Panc1 (cell line): ENCODE measurements around the gene P2RX3. TPM values are rescaled to one million over a fixed set of nuclear protein-coding genes. Genes with fewer than 3 reads are reported as not detected.
A peak's percentile ranks its signal among the peaks of the same experiment; 100 is the strongest.

Source experiments
- ATAC-seq: fragments of 200-7000 bp; cut with Tn5 transposase; 2 replicates; pipeline ENCODE4 v1.9.1; 2020; ENCODE audit warnings: mild to moderate bottlenecking, moderate library complexity
- BruUV-seq: library from RNA; stranded (reverse); fragments of 400-500 nt; replicated peaks from 2 replicates; lab custom pipeline; 2021; lab: Mats Ljungman, UMichigan
- CTCF ChIA-PET: fragments of 300-600 bp; sonication (Branson Sonifier 250); formaldehyde crosslinking; loops from one replicate; lab custom pipeline; 2022; ENCODE audit warnings: antibody characterized with exemption; lab: Charles Lee
- POLR2A ChIA-PET: fragments of 300-600 bp; sonication (Branson Sonifier 250); formaldehyde crosslinking; loops from one replicate; lab custom pipeline; 2022; ENCODE audit warnings: antibody characterized with exemption; lab: Charles Lee
- DNase-seq: peaks from one replicate; pipeline ENCODE4 v3.0.0-alpha.2; 2010; ENCODE audit warnings: low read depth, low spot score
- H3K27ac ChIP-seq: 2 replicates; pipeline ENCODE4 v1.5.1; 2011; ENCODE audit warnings: mild to moderate bottlenecking, low read length, inconsistent platforms
- H3K27me3 ChIP-seq: fragments of 200-500 bp; sonication (Bioruptor generic); 2 replicates; pipeline ENCODE4 v1.6.0; 2014; ENCODE audit warnings: low read length, inconsistent platforms; ENCODE audit not compliant: control insufficient read depth, insufficient read depth
- H3K36me3 ChIP-seq: fragments of 200-500 bp; sonication (Bioruptor generic); 2 replicates; pipeline ENCODE4 v1.5.1; 2014; ENCODE audit warnings: inconsistent platforms, mild to moderate bottlenecking, low read length, moderate library complexity; ENCODE audit not compliant: control insufficient read depth, insufficient read depth
- H3K4me1 ChIP-seq: 2 replicates; pipeline ENCODE4 v1.5.1; 2011; ENCODE audit warnings: inconsistent platforms, mild to moderate bottlenecking, low read length, moderate library complexity; ENCODE audit not compliant: control insufficient read depth, insufficient read depth
- H3K4me3 ChIP-seq, 2 experiments: 2 replicates each; pipeline ENCODE4 v1.5.1; 2011 to 2012; ENCODE audit warnings: low read depth in 2 of 2, low read length in 2 of 2, mild to moderate bottlenecking in 2 of 2, inconsistent platforms in 1 of 2, moderate library complexity in 1 of 2
- H3K9me3 ChIP-seq: fragments of 200-500 bp; sonication (Bioruptor generic); 2 replicates; pipeline ENCODE4 v1.5.1; 2014; ENCODE audit warnings: low read depth, mild to moderate bottlenecking, inconsistent platforms, low read length, moderate library complexity; ENCODE audit not compliant: control insufficient read depth, insufficient read depth
- POLR2AphosphoS5 ChIP-seq: IDR thresholded peaks from 2 replicates; pipeline ENCODE4 v1.6.1; 2012; ENCODE audit warnings: mild to moderate bottlenecking, low read depth, low read length, moderate library complexity
- SIN3A ChIP-seq: IDR thresholded peaks from 2 replicates; pipeline ENCODE4 v1.6.1; 2012; ENCODE audit warnings: low read depth, mild to moderate bottlenecking, low read length, moderate library complexity, borderline replicate concordance; ENCODE audit not compliant: insufficient read depth
- TCF7L2 ChIP-seq: IDR thresholded peaks from 2 replicates; pipeline ENCODE4 v1.6.1; 2011; ENCODE audit warnings: mild to moderate bottlenecking, low read depth, low read length, inconsistent platforms
- in situ Hi-C: cut with HindIII; loops from 2 replicates; pipeline ENCODE4 v1.10.0; 2016; ENCODE audit warnings: low sequenced_read_pairs, low pct_unique_long_range_greater_than_20kb
- intact Hi-C: fragments of 100-400 bp; cut with micrococcal nuclease; formaldehyde crosslinking; loops from one replicate; pipeline ENCODE4 v1.10.0; 2022; ENCODE audit not compliant: unreplicated experiment
- total RNA-seq: library from RNA; stranded (reverse); gene quantifications from one replicate; pipeline ENCODE4 v1.2.1, GENCODE V29; 2021; ENCODE audit not compliant: unreplicated experiment
- TF ChIP-seq, protein P1 (sequence below): fragments of 450-650 bp; IDR thresholded peaks from 2 replicates; pipeline ENCODE4 v1.5.1; 2017; ENCODE audit warnings: mild to moderate bottlenecking
- TF ChIP-seq, protein P2 (sequence below), 2 experiments: IDR thresholded peaks; 2 replicates each; pipeline ENCODE4 v1.6.1; 2011 to 2012; ENCODE audit warnings: low read depth in 2 of 2, control low read depth in 1 of 2, low read length in 1 of 2, mild to moderate bottlenecking in 1 of 2, moderate library complexity in 1 of 2; ENCODE audit not compliant: insufficient read depth in 1 of 2

The P2RX3 gene
- total RNA-seq, 1 experiment from 2014 or later, result not detected

DNA sequence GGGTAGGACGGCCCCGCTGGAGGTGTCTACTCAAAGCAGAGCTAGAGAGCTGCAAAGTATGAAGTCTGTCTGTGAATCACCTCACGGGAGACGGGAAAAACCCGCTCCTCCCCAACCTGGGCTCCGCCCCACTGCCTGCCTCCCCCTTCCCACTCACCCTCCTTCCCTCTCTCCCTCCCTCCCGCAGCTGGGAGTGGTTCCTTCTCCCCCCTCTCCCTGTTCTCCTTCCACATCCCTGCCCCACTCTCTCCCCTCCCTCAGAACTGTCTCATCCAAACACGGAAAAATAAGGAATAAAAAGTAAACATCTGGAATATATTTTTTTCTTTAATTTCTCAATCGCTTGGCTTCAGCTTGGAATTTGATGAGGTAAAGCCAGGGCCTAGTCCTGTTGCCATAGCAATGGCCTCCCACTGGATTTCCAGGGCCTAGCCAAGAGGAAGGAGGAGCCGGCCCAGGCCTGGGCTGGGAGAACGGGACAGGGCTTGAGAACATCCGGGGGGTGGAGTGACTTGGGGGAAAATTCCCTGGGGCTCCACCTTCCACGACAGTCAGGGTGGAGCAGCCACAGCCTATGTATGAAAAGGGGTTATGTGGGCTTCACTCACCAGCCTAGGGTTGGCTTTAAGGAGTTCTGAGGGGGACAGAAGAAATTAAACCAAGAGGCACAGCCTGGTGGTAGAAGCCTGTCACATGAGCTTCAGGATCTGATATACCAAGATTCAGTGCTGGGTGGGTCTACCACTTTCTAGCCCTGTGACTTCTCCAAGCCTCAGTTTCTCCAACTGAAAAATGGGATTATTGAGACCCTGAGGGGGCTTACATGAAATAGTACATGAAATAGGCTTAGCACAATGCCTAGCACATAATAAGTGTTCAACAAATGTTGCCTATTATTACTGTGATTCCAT lies 15.6 kb upstream of the P2RX3 start:
- BruUV-seq, result TSS peak; percentile 26
- no peak for TF ChIP-seq TCF7L2
- TF ChIP-seq, protein P1, sequence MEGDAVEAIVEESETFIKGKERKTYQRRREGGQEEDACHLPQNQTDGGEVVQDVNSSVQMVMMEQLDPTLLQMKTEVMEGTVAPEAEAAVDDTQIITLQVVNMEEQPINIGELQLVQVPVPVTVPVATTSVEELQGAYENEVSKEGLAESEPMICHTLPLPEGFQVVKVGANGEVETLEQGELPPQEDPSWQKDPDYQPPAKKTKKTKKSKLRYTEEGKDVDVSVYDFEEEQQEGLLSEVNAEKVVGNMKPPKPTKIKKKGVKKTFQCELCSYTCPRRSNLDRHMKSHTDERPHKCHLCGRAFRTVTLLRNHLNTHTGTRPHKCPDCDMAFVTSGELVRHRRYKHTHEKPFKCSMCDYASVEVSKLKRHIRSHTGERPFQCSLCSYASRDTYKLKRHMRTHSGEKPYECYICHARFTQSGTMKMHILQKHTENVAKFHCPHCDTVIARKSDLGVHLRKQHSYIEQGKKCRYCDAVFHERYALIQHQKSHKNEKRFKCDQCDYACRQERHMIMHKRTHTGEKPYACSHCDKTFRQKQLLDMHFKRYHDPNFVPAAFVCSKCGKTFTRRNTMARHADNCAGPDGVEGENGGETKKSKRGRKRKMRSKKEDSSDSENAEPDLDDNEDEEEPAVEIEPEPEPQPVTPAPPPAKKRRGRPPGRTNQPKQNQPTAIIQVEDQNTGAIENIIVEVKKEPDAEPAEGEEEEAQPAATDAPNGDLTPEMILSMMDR, result no peak
- TF ChIP-seq SIN3A, result no peak
- no peak for TF ChIP-seq POLR2AphosphoS5
- no peaks in the 10 kb centered on the region for H3K27me3 ChIP-seq
- intact Hi-C loops (no loop called here), in situ Hi-C loops (no loop called here)
- H3K4me3 ChIP-seq, result peak overlapping the region; percentile 71 to 77
- H3K9me3 ChIP-seq, result no peaks in the 10 kb centered on the region
- POLR2A ChIA-PET, result interaction anchor here (0.6 to 0.7 kb wide), 2 partner anchors 13 to 455 kb away, joined by 3 to 17 read pairs; partner anchors contain the start of gene SSRP1
- CTCF ChIA-PET, result interaction anchor here (0.6 kb wide), 1 partner anchor 11 kb away, joined by 5 read pairs; no protein-coding TSS in a partner anchor
- ATAC-seq (peak; percentile 63), DNase-seq (no peak)
- H3K36me3 ChIP-seq, result peaks cover 7% of the 10 kb centered on the region; the same call in 1 of the 2 replicates
- H3K4me1 ChIP-seq, result peaks cover 39% of the 10 kb centered on the region
- peak overlapping the region; percentile 86 for H3K27ac ChIP-seq

DNA sequence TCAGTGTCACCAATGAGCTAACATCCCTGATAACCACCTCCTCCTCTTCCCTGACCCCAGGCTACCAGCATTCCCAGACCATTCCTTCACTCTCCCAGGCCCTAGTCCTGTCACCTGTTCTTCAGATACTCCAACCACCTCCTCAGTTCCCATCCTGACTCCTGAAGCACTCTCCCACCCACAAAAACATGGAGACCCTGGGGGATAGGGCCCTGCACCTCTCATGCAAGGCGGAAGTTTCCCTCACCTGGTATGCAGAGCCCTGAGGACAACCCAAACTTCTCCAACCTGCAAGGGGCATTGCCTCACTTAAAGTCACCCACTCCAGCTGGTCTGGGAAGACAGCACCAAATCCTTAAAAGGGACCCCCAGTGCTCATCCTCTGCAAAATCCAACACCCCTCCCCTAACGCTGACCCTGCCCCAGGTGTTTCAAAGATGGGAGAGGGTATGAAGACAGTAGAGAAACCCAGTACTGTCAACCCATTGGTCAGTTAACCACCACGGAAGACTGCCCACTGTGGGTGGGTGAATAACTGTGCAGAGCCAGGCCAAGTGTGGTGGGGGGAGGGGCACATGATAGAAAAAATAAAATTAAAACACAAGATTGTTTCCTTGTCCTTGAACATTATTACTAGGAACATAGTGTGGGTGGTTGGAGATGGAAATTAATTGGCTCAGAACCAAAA lies 14.8 kb upstream of the P2RX3 start:
- DNase-seq (no peak), ATAC-seq (no peak)
- Histone ChIP-seq H3K9me3 (no peaks in the 10 kb centered on the region), H3K36me3 (peaks cover 8% of the 10 kb centered on the region; the same call in 1 of the 2 replicates), H3K4me3 (peak overlapping the region; percentile 71 to 77), H3K27me3 (no peaks in the 10 kb centered on the region), H3K4me1 (peaks cover 39% of the 10 kb centered on the region), H3K27ac (peak overlapping the region; percentile 86)
- intact Hi-C loops (no loop called here), in situ Hi-C loops (no loop called here)
- TF ChIP-seq POLR2AphosphoS5 (no peak), SIN3A (no peak)
- TF ChIP-seq, protein P1, result no peak
- TF ChIP-seq, protein P2, sequence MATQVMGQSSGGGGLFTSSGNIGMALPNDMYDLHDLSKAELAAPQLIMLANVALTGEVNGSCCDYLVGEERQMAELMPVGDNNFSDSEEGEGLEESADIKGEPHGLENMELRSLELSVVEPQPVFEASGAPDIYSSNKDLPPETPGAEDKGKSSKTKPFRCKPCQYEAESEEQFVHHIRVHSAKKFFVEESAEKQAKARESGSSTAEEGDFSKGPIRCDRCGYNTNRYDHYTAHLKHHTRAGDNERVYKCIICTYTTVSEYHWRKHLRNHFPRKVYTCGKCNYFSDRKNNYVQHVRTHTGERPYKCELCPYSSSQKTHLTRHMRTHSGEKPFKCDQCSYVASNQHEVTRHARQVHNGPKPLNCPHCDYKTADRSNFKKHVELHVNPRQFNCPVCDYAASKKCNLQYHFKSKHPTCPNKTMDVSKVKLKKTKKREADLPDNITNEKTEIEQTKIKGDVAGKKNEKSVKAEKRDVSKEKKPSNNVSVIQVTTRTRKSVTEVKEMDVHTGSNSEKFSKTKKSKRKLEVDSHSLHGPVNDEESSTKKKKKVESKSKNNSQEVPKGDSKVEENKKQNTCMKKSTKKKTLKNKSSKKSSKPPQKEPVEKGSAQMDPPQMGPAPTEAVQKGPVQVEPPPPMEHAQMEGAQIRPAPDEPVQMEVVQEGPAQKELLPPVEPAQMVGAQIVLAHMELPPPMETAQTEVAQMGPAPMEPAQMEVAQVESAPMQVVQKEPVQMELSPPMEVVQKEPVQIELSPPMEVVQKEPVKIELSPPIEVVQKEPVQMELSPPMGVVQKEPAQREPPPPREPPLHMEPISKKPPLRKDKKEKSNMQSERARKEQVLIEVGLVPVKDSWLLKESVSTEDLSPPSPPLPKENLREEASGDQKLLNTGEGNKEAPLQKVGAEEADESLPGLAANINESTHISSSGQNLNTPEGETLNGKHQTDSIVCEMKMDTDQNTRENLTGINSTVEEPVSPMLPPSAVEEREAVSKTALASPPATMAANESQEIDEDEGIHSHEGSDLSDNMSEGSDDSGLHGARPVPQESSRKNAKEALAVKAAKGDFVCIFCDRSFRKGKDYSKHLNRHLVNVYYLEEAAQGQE (IDR thresholded peaks at IDR 0.05; ENCODE audit: insufficient read depth in 1 of 2, low read depth in 2 of 2, low read length in 1 of 2), result no peak
- ChIA-PET CTCF (no interaction called here), POLR2A (no interaction called here)
- BruUV-seq, result no TSS peak
